NCI-H510A treated with DMSO at 0.1 percent for 48 hours (cell line): ENCODE data around the gene ISOC2.

ENCODE experiments used
- DNase-seq: peaks from one replicate; lab custom pipeline; 2025; lab: John Stamatoyannopoulos, UW

Gene ISOC2

GRCh38 chr19:55406826-55407549 lies 54.5 kb downstream of the ISOC2 start:
- no peak for DNase-seq

- DNase-seq: no peak
Observed at GRCh38 chr19:55406091-55406825, 55.2 kb downstream of the ISOC2 start.

- no peak for DNase-seq
Observed at GRCh38 chr19:55405638-55406037, 55.8 kb downstream of the ISOC2 start.
